HCT116 (cell line): Measurements from ENCODE around the gene YY1. TPM values are rescaled to one million over a fixed set of nuclear protein-coding genes. Genes with fewer than 3 reads are reported as not detected.
A peak's percentile ranks its signal among the peaks of the same experiment; 100 is the strongest.

Experiments used
- ATAC-seq: fragments of 200-7000 bp; cut with Tn5 transposase; 2 replicates; pipeline ENCODE4 v1.9.1; 2020; ENCODE audit warnings: mild to moderate bottlenecking, moderate library complexity
- BruUV-seq: library from RNA; stranded (reverse); fragments of 400-500 nt; replicated peaks from 2 replicates; lab custom pipeline; 2021; lab: Mats Ljungman, UMichigan
- CTCF ChIA-PET: fragments of 300-600 bp; sonication (Branson Sonifier 250); formaldehyde crosslinking; loops from one replicate; lab custom pipeline; 2021; ENCODE audit warnings: antibody characterized with exemption; lab: Charles Lee
- POLR2A ChIA-PET: fragments of 300-600, 350-600 bp; sonication (Branson Sonifier 250); formaldehyde crosslinking; loops from one replicate; lab custom pipeline; 2021; ENCODE audit warnings: antibody characterized with exemption; lab: Charles Lee
- RAD21 ChIA-PET, 2 experiments: fragments of 300-600 bp; sonication (Branson Sonifier 250); formaldehyde crosslinking; loops; one replicate each; lab custom pipeline; 2023; ENCODE audit warnings: low total read pairs in 2 of 2; ENCODE audit not compliant: uncharacterized antibody in 2 of 2, unreplicated experiment in 2 of 2, low non-redundant PET in 1 of 2; lab: Charles Lee
- DNase-seq: peaks from one replicate; pipeline ENCODE4 v3.0.0-alpha.2; 2010; ENCODE audit warnings: low read depth, low spot score
- H2AFZ ChIP-seq: fragments of 200-600 bp; shearing (Covaris generic), sonication (generic); 2 replicates; pipeline ENCODE4 v1.6.1; 2017; ENCODE audit warnings: low read depth, mixed run types, mixed read lengths, antibody characterized with exemption, low read length; ENCODE audit not compliant: poor library complexity, severe bottlenecking
- H3K27ac ChIP-seq: 2 replicates; pipeline ENCODE4 v1.5.1; 2012; ENCODE audit warnings: low read depth, low read length
- H3K27me3 ChIP-seq: fragments of 200-600 bp; sonication (generic); 2 replicates; pipeline ENCODE4 v1.6.1; 2016; ENCODE audit warnings: mixed run types, low read length, mixed read lengths; ENCODE audit not compliant: insufficient read depth
- H3K36me3 ChIP-seq, 2 experiments: fragments of 200-500 bp in 1 of 2; fragments of 200-600 bp in 1 of 2; sonication (Bioruptor generic) in 1 of 2; sonication (generic) in 1 of 2; 2 replicates each; pipeline versions ENCODE4 v1.5.1 to v1.6.1; 2014 to 2016; ENCODE audit warnings: low read length in 2 of 2, inconsistent platforms in 1 of 2, mixed read lengths in 1 of 2, mixed run types in 1 of 2; ENCODE audit not compliant: insufficient read depth in 2 of 2, control insufficient read depth in 1 of 2
- H3K4me1 ChIP-seq, 2 experiments: fragments of 200-600 bp in 1 of 2; sonication (generic) in 1 of 2; 2 replicates each; pipeline versions ENCODE4 v1.5.1 to v1.6.1; 2012 to 2017; ENCODE audit warnings: low read length in 2 of 2, inconsistent platforms in 1 of 2, mild to moderate bottlenecking in 1 of 2, mixed read lengths in 1 of 2, mixed run types in 1 of 2, moderate library complexity in 1 of 2; ENCODE audit not compliant: insufficient read depth in 2 of 2, control insufficient read depth in 1 of 2
- H3K4me2 ChIP-seq: fragments of 200-600 bp; sonication (generic); 2 replicates; pipeline ENCODE4 v1.6.1; 2017; ENCODE audit warnings: mixed run types, low read length, mixed read lengths
- H3K4me3 ChIP-seq, 2 experiments: fragments of 200-600 bp in 1 of 2; sonication (generic) in 1 of 2; replicated peaks in 1 of 2; 2 replicates each; pipeline ENCODE4 v1.5.1; 2011 to 2016; ENCODE audit warnings: low read length in 2 of 2, control low read depth in 1 of 2, low read depth in 1 of 2, mild to moderate bottlenecking in 1 of 2, mixed read lengths in 1 of 2, mixed run types in 1 of 2
- H3K79me2 ChIP-seq: fragments of 200-600 bp; sonication (generic); 2 replicates; pipeline ENCODE4 v1.6.1; 2017; ENCODE audit warnings: mild to moderate bottlenecking, mixed run types, low read length, moderate library complexity, mixed read lengths; ENCODE audit not compliant: insufficient read depth
- H3K9ac ChIP-seq: fragments of 200-600 bp; sonication (generic); 2 replicates; pipeline ENCODE4 v1.6.1; 2016; ENCODE audit warnings: low read length, mixed read lengths
- H3K9me2 ChIP-seq: fragments of 200-600 bp; sonication (generic), shearing (Covaris generic); 2 replicates; pipeline ENCODE4 v1.6.1; 2017; ENCODE audit warnings: mixed run types, mild to moderate bottlenecking, moderate library complexity; ENCODE audit not compliant: insufficient read depth
- H3K9me3 ChIP-seq, 2 experiments: fragments of 200-500 bp in 1 of 2; fragments of 200-600 bp in 1 of 2; sonication (Bioruptor generic) in 1 of 2; sonication (generic) in 1 of 2; 2 replicates each; pipeline ENCODE4 v1.6.1; 2014 to 2017; ENCODE audit warnings: low read length in 2 of 2, mixed read lengths in 2 of 2, inconsistent platforms in 1 of 2, low read depth in 1 of 2, mild to moderate bottlenecking in 1 of 2, mixed run types in 1 of 2, moderate library complexity in 1 of 2; ENCODE audit not compliant: control insufficient read depth in 1 of 2, insufficient read depth in 1 of 2
- H4K20me1 ChIP-seq: fragments of 200-600 bp; sonication (generic), shearing (Covaris generic); 2 replicates; pipeline ENCODE4 v1.6.1; 2017; ENCODE audit warnings: mixed run types, mild to moderate bottlenecking, moderate library complexity; ENCODE audit not compliant: insufficient read depth
- ATF3 ChIP-seq: IDR thresholded peaks from 2 replicates; pipeline ENCODE4 v1.6.1; 2012
- CBX3 ChIP-seq: IDR thresholded peaks from 2 replicates; pipeline ENCODE4 v1.6.1; 2012; ENCODE audit warnings: low read depth
- CTCF ChIP-seq, 3 experiments: fragments of 200-600 bp in 1 of 3; sonication (generic) in 1 of 3; IDR thresholded peaks in 2 of 3; conservative IDR thresholded peaks in 1 of 3; 2 replicates each; pipeline ENCODE4 v1.5.1; 2012 to 2017; ENCODE audit warnings: low read depth in 2 of 3, low read length in 2 of 3, antibody characterized with exemption in 1 of 3, borderline replicate concordance in 1 of 3, control low read depth in 1 of 3, mild to moderate bottlenecking in 1 of 3, mixed read lengths in 1 of 3, mixed run types in 1 of 3, moderate library complexity in 1 of 3; ENCODE audit not compliant: insufficient read depth in 1 of 3
- EZH2 ChIP-seq: fragments of 200-600 bp; sonication (generic); IDR thresholded peaks from 2 replicates; pipeline ENCODE4 v1.6.1; 2017; ENCODE audit warnings: antibody characterized with exemption, mixed run types
- FOSL1 ChIP-seq: IDR thresholded peaks from 2 replicates; pipeline ENCODE4 v1.6.1; 2012; ENCODE audit warnings: low read depth
- MAX ChIP-seq: IDR thresholded peaks from 2 replicates; pipeline ENCODE4 v1.6.1; 2012
- RAD21 ChIP-seq: IDR thresholded peaks from 2 replicates; pipeline ENCODE4 v1.6.1; 2012; ENCODE audit warnings: low read depth, mild to moderate bottlenecking
- SRF ChIP-seq: IDR thresholded peaks from 2 replicates; pipeline ENCODE4 v1.6.1; 2012; ENCODE audit warnings: low read depth
- TCF7L2 ChIP-seq: IDR thresholded peaks from 2 replicates; pipeline ENCODE4 v1.7.0; 2011; ENCODE audit warnings: borderline replicate concordance, inconsistent platforms; ENCODE audit not compliant: insufficient read depth, insufficient read length; ENCODE audit errors: extremely low read depth
- ZFX ChIP-seq: fragments of 450-650 bp; IDR thresholded peaks from 2 replicates; pipeline ENCODE4 v1.6.1; 2017
- ZNF274 ChIP-seq: fragments of 200-500 bp; sonication (Bioruptor generic); IDR thresholded peaks from 2 replicates; pipeline ENCODE4 v1.6.1; 2014; ENCODE audit warnings: mild to moderate bottlenecking, low read depth, low read length, inconsistent platforms
- intact Hi-C: fragments of 100-400 bp; cut with micrococcal nuclease; formaldehyde crosslinking; loops from 2 replicates; pipeline ENCODE4 v1.10.0; 2022
- total RNA-seq: library from RNA; stranded (reverse); gene quantifications from one replicate; pipeline ENCODE4 v1.2.1, GENCODE V29; 2021; ENCODE audit not compliant: unreplicated experiment

Gene YY1
- total RNA-seq, 1 experiment from 2014 or later, result 111 TPM

GRCh38 chr14:100214770-100215083 is 24.2 kb upstream of the YY1 start:
- peak overlapping the region; percentile 97 for H3K9ac ChIP-seq
- peak overlapping the region; percentile 6 to 84; a peak in 3 of 4 replicates for H3K4me3 ChIP-seq
- BruUV-seq, result no TSS peak

More at GRCh38 chr14:100214770-100215083, 24.2 kb upstream of the YY1 start:
- ATAC-seq, result no peak
- no peaks in the 10 kb centered on the region; the same call in 1 of the 2 replicates for H3K79me2 ChIP-seq
- intact Hi-C loops, result no loop called here
- H4K20me1 ChIP-seq, result no peaks in the 10 kb centered on the region
- no peaks in the 10 kb centered on the region for H3K36me3 ChIP-seq
- peaks cover 20 to 34% of the 10 kb centered on the region in 2 experiments for H3K4me1 ChIP-seq
- no peak for DNase-seq
- TF ChIP-seq ZNF274, result no peak
- TF ChIP-seq MAX, result no peak
- no peak for TF ChIP-seq RAD21
- no peak for TF ChIP-seq CTCF (IDR thresholded peaks at IDR 0.05 in 2 of 3, conservative IDR thresholded peaks at IDR 0.05 in 1 of 3; ENCODE audit: borderline replicate concordance in 1 of 3, insufficient read depth in 1 of 3, low read depth in 2 of 3, low read length in 2 of 3)
- no peak for TF ChIP-seq ATF3
- no peak for TF ChIP-seq TCF7L2
- no peak for TF ChIP-seq SRF
- no peak for TF ChIP-seq CBX3
- TF ChIP-seq EZH2, result no peak
- TF ChIP-seq ZFX, result no peak
- TF ChIP-seq FOSL1, result no peak
- ChIA-PET CTCF (interaction anchor here (1.5 to 1.8 kb wide), 3 partner anchors 10 to 60 kb away, joined by 4 to 23 read pairs (median 4); no protein-coding TSS in a partner anchor), RAD21 (no interaction called here), POLR2A (interaction anchor here (1.2 to 2.0 kb wide), 5 partner anchors 9 to 22 kb away, joined by 4 to 17 read pairs (median 6); no protein-coding TSS in a partner anchor)
- peak overlapping the region; percentile 91 for H3K4me2 ChIP-seq
- H3K27me3 ChIP-seq, result no peaks in the 10 kb centered on the region
- H2AFZ ChIP-seq, result no peak overlapping the region
- no peaks in the 10 kb centered on the region for H3K9me3 ChIP-seq
- peak overlapping the region; percentile 68 for H3K27ac ChIP-seq
- H3K9me2 ChIP-seq, result no peaks in the 10 kb centered on the region
